HG03469 (cell line): ENCODE data around the gene ACSF3.

Experiments
- ATAC-seq: cut with Tn5 transposase; IDR thresholded peaks from one replicate; pipeline ENCODE4 v1.9.1; 2021; ENCODE audit warnings: mild to moderate bottlenecking, moderate library complexity, moderate number of reproducible peaks; ENCODE audit not compliant: unreplicated experiment

The ACSF3 gene

DNA sequence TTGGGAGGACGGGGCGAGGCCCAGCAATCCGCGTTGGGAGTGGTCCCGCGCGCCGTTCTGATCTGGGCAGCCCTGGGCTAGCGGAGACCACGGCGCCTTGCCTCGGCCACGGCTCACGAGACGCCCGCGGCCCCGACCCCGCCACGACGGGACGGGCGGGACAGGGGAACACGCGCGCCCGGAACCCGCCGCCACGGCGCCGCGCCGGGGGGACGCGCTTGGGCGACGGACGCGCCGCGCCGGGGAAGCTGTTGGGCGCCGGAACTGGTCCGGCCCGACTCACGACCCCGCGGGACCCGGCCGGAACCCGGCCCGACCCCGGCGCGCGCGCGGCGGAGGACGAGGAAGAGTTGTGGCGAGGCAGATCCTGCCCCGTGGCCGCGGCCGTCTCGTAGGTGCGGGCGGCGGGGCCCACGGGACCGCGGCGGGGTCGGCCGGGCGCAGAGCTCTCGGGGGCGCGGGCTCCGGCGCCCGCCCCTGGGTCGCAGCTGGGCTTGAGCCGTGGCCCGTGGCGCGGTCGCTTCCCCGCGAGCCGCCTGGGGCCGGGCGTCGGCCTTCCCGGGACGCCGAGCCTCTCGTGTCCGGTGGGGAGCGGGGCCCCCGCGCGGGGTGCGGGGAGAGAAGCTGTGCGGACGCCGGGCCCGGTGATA lies at the start of gene ACSF3:
Gene ACSF3, plus strand, starts transcription at position 251 of the 650 bp plus-strand sequence. CDS start 6,830 bp downstream, outside the sequence.
- ATAC-seq, result no peak

- ATAC-seq, result no peak
Observed at GRCh38 chr16:89044418-89045180, 49.1 kb upstream of the ACSF3 start.

DNA sequence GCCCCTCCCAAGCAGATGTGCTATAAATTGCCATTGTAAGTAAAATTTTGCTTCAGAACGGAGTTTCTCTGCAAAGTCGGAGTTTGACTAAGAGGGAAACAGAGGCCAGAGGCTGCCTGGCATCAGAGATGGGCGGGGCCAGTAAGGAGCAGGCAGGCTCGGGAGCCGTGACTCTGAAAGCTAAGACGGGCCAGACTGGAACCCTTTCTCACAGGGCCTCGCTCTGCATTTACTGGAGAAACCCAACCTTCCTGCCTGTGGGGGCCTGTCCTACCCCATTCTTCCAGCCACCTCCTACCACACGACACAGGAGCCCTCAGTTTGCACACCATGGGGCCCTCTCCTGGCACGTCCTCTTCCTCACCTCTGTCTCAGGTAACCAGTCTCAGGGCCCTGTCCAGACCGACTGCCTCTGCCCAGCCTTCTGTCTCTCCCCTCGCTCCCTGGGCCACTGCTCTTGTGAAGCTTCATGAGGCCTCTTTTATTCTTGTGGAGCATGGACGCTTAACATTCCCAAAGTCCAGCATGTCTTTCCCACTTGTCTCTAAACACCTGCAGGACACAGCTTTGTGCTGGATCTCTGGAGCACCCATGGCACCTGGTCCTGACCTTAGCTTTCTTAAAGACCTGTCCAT lies 48.4 kb upstream of the ACSF3 start:
- no peak for ATAC-seq

DNA sequence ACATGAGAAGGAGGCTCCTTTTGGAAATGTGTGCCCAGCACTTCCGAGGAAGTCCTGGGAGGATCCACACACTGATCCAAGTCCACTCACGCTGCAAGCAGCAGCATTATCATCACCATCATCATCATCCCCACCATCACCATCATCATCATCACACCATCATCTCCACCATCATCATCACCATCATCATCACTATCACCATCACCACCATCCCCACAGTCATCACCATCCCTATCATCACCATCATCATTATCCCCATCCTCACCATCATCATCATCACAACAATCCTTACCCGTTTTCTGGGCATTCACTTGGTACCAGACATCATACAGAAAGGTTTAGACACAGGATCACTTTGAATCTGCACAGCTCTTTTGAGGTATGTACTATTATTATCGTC lies 47.8 kb upstream of the ACSF3 start:
- ATAC-seq, result no peak

- no peak for ATAC-seq
Observed at GRCh38 chr16:89046491-89046890, 47.2 kb upstream of the ACSF3 start.

DNA sequence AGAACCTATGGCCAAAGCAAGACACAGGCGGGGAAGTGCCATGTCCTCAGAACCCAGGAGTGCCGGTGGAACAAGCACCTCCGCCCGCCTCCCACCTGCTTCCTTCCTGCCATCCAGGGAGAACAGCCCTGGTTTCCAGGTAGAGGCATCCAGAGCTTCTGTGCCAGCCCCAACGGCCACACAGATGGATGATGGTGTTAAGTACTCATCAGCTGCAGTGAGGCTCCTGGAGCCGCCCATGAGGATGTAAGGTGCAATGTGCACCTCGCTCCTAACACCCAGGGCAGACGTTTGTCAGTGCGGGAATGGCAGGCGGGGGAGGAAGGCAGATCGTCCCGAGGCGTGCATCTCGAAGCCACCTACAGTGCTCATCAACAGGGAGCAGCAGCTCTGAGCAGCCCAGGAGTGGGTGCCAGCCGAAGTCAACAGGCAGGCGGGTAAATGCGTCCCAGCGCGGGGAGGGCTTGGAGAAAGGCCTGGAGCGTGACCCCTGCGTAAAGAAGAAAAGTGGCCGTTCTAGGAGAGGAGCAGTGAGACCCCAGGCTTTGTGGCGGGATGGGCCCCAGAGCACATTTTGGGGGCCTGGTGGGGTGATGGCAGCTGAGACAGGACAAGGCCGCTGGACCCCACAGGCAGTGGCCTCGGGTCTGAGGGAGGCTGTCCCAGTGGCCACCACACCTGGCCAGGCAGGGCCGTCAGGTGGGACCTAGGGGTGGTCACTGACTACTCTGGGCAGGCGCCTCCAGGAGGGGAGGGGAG lies 46.1 kb upstream of the ACSF3 start:
- no peak for ATAC-seq

- no peak for ATAC-seq
Observed at GRCh38 chr16:89048090-89048725, 45.4 kb upstream of the ACSF3 start.

DNA sequence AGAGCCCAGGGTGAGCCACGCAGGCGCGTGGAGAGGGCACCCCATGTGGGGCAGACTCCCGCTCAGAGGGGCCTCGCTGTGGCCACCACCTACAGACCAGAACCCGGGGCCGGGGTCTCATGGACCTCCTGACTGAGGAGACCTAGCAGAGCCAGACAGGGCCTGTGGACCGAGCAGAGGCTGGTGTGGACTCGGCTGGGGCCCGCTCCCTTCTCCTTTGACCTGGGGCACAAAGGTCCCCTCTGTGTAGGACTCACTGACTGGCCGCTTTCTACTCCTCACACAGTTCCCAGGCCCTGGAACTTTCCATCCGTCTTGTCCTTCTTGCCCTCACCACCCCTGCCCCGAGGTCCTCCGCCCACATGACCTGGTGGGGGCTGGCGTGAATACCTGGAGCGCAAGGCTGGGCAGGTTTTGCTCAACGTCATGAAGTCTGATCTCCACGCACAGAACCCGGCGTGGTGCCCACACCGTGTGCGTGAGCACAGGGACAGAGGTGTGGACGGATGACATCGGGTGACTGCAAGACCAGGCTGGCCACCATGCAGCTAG lies 44.7 kb upstream of the ACSF3 start:
- no peak for ATAC-seq

GRCh38 chr16:89049484-89050118 lies 44.1 kb upstream of the ACSF3 start:
- no peak for ATAC-seq

DNA sequence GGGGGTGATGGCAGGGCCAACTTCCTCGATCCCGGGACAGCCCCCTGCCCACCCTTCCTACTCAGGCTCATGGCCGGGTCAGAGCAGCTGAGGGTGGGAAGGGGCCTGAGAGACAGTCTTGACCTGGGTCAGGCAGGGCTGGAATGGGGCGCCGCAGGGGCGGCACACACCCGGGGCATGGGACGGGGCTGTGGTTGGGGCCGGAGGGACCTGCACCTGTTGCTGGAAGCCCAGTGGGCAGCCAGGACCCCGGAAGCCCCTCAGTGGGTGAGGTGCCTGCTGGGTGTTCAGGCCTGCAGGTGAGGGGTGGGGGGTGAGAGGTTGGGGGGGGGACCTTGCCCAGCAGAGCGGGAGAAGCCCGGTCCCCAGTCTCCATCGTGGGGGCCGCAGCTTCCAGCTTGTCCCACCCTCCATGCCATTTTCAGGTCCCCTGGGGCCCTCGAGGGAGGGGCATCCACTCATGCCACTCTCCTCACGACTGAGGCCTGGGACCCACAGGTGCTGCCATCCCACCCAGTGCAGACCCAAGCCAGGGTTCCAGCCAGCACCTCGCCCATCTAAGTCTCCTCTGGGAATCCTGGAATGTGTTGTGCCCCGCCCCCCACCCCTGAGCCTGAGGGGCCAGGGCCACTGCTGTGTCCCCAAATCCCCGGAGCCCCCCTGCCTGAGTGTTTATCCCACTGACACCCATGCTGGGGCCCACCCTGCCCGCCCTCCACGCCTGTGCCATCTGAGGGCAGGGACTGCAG lies 43.4 kb upstream of the ACSF3 start:
- ATAC-seq, result no peak

DNA sequence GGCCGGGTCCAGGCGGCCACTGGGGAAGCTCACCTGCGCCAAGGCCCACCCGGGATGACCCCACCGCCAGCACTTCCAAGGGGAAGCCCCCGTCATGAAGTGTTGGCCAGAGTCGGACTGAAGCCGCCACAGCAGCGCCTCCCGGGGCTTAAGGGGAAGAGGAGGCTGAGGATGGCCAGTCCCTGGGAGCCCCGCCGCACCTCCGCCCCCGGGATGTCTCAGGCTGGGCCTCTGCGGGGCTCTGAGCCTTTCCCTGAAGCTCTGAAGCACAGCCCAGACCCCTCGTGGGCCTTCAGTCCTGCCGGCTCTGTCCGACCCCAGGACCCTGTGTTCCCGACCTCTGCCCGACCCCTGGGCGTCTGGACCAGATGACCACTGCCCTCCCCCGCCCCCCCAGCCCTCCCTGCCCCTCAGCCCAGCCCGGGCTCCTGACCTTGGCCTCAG lies 42.8 kb upstream of the ACSF3 start:
- ATAC-seq, result no peak

DNA sequence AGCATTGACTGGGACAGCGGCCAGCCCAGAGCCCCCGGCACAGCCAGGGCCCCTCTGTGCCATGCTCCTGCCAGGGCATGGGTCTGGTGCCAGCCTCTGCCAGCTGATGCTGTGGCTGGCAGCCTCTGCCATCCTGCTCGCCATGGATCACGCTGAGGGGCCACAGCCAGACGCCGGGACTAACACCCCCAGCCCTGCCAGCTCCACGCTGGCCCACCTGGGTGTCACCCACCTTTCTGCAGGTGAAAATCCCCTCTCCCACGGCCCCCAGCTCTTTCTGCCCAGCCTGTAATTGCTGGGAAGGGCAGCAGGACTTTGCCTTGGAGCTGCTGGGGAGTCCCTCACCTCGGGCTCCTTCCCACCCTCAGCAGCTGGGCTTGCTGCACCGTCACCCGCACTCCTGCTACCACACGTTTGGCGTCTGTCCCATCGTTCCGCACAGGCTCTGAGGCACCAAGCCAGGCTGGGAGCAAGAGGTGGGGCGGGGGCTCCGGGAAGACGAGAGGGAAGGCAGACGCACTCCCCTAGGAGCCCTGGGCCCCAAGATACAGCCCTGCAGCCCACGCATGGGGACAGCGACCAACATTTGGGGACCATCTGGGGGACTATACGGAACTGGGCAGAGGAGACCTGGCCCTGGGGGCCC lies 42.0 kb upstream of the ACSF3 start:
- ATAC-seq, result no peak

DNA sequence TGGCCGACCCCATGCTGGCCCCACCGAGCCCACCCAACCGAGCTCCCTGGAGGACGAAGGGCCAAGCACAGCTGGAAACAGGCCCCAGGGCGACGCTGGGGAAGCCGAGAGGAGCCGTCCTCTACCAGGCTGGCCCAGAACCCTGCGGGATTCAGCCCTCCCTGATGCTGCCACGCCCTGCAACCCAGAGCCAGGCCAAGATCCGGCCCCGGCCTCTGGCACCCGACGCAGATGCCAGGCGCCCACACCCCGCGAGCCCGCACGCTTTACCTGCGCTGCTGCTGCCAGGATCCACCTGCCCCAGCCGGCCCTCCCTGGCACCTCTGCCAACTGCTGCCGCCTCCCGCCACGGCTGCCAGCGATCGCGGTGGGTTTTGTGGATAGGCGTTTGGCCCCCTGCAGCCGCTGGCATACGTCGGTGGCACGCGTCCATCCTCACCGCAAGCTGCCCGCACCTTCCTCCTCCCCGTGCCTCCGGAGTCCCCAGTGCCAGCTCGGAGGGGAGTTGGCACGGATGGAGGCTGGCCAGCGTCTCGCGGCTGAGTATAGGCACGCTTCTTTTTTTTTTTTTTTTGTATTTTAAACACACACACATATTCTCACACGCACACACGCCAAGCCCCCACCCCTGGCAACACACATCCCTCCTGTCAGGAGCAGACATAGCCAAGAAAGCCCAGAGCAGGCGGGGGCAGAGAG lies 41.3 kb upstream of the ACSF3 start:
- no peak for ATAC-seq

DNA sequence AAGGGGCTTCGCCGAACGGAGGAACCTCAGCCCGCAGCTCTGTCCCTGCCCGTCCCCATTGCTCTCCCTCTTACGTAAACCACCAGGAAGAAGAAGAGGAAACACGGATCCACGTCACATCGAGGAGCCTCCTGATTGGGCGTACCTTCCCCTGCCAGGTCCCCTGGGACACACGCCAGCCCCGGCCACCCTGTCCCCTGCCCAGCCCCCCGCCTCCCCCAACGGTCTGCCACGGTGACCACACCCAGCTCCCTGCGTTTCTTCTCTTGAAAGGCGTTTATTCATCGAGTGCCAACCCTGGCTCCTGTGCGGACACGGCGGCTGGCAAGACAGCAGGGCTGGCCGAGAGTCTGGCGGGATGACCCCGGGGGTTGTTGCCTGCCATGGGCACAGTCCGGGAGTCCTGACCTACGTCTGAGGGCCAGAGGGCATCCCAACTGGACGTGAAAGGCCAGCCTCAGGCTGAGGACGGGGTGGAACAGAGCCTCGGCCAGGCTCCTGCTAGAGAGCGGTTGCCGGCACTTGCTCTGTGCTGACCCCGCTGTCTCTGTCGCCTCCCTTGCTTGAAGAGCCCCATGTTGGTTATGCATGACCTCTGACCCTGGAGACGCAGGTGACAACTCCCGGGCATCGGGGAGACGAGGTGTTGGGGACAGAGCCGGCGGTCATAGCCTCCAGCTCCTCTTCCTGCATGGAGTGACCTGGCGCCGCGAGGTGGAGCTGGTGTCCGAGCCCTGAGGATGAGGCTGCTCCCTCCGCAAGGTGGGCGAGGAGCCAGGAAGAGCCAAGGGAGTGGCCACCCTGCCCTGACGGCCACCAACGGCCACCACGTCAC lies 40.5 kb upstream of the ACSF3 start:
- no peak for ATAC-seq

GRCh38 chr16:89053725-89054029 lies 40.0 kb upstream of the ACSF3 start:
- no peak for ATAC-seq

DNA sequence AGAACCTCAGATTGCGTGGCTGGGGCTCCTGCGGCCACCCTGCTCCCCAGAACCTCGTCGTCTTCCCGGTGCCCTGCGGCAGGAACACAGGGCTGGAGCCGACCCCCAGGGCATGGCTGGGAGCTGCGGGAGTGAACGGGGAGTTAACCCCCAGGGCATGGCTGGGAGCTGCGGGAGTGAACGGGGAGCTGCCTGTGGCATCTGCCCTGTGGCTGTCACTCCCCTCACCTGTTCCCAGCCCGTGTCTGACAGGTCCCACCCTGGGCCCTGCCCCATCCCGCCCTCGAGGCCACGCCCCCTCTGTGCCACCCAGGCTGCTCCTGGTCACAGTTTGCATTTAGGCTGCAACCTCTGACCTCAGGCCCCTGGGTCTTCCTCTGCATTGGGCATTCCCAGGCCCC lies 39.4 kb upstream of the ACSF3 start:
- no peak for ATAC-seq

DNA sequence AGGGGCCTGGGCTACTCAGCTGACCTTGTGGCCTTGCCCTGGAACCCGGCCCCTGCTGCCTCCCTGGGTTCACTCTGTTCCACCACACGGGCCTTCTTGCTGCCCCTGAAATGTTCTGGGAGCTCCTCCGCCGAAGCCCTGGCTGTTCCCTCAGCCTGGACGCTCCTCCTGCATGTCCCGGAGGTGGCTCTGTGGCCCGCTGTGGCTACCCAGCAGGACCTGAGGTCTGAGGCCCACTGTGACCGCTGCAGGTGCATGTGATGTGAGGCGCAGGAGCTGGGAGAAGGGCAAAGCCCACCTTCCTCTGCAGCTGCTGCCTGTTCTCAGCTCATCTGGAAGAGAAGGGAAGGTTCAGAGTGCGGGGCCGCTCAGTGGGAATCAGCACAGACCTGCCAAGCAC lies 38.9 kb upstream of the ACSF3 start:
- ATAC-seq, result no peak

- ATAC-seq, result no peak
Observed at GRCh38 chr16:89055313-89055712, 38.3 kb upstream of the ACSF3 start.
